Nephron progenitor cell (in vitro differentiated cells): Measurements from ENCODE around the gene HCRTR1.

Experiments
- DNase-seq: peaks from one replicate; pipeline ENCODE4 v3.0.0; 2021
- H3K27ac Mint-ChIP-seq: 2 replicates; pipeline ENCODE4 v1.8.0; 2021; ENCODE audit warnings: mild to moderate bottlenecking, moderate library complexity, mixed read lengths
- H3K27me3 Mint-ChIP-seq: 2 replicates; pipeline ENCODE4 v1.8.0; 2021; ENCODE audit warnings: mild to moderate bottlenecking, low read depth, mixed read lengths; ENCODE audit not compliant: poor library complexity
- H3K36me3 Mint-ChIP-seq: 2 replicates; pipeline ENCODE4 v1.8.0; 2021; ENCODE audit warnings: low read depth, mixed read lengths
- H3K4me1 Mint-ChIP-seq: 2 replicates; pipeline ENCODE4 v1.8.0; 2021; ENCODE audit warnings: mixed read lengths
- H3K4me3 Mint-ChIP-seq: 2 replicates; pipeline ENCODE4 v1.8.0; 2021; ENCODE audit warnings: mild to moderate bottlenecking, moderate library complexity, mixed read lengths
- H3K9me3 Mint-ChIP-seq: 2 replicates; pipeline ENCODE4 v1.8.0; 2021; ENCODE audit warnings: mild to moderate bottlenecking, moderate library complexity, mixed read lengths
- CTCF ChIP-seq: fragments of 200-600 bp; sonication (generic); IDR thresholded peaks from 2 replicates; pipeline ENCODE4 v1.5.0; 2021; ENCODE audit warnings: antibody characterized with exemption

Gene HCRTR1

GRCh38 chr1:31605908-31606427 is 11.5 kb upstream of the HCRTR1 start:
- Mint-ChIP-seq H3K4me3 (no peak overlapping the region), H3K27me3 (peaks cover 52% of the 10 kb centered on the region), H3K9me3 (no peaks in the 10 kb centered on the region), H3K4me1 (no peaks in the 10 kb centered on the region), H3K36me3 (no peaks in the 10 kb centered on the region), H3K27ac (no peak overlapping the region)
- DNase-seq = no peak
- TF ChIP-seq CTCF = no peak

- H3K4me1 Mint-ChIP-seq = no peaks in the 10 kb centered on the region
- no peak overlapping the region for H3K4me3 Mint-ChIP-seq
- no peak for TF ChIP-seq CTCF
- H3K27ac Mint-ChIP-seq = no peak overlapping the region
- no peaks in the 10 kb centered on the region for H3K36me3 Mint-ChIP-seq
- DNase-seq = no peak
- peaks cover 47% of the 10 kb centered on the region for H3K27me3 Mint-ChIP-seq
- no peaks in the 10 kb centered on the region for H3K9me3 Mint-ChIP-seq
Measured at GRCh38 chr1:31607360-31607759, 10.1 kb upstream of the HCRTR1 start.

- DNase-seq = no peak
- Mint-ChIP-seq H3K27me3 (peaks cover 49% of the 10 kb centered on the region), H3K36me3 (no peaks in the 10 kb centered on the region), H3K27ac (no peak overlapping the region), H3K4me3 (no peak overlapping the region), H3K9me3 (no peaks in the 10 kb centered on the region), H3K4me1 (peaks cover 6% of the 10 kb centered on the region)
- TF ChIP-seq CTCF = no peak
Measured at GRCh38 chr1:31609514-31610118, 7.9 kb upstream of the HCRTR1 start.

GRCh38 chr1:31614414-31615005 is 3.0 kb upstream of the HCRTR1 start:
- TF ChIP-seq CTCF = no peak
- no peaks in the 10 kb centered on the region for H3K9me3 Mint-ChIP-seq
- no peak overlapping the region for H3K27ac Mint-ChIP-seq
- no peaks in the 10 kb centered on the region for H3K36me3 Mint-ChIP-seq
- DNase-seq = no peak
- no peak overlapping the region for H3K4me3 Mint-ChIP-seq
- peaks cover 21% of the 10 kb centered on the region for H3K4me1 Mint-ChIP-seq
- peaks cover 62% of the 10 kb centered on the region for H3K27me3 Mint-ChIP-seq

- no peak for TF ChIP-seq CTCF
- Mint-ChIP-seq H3K36me3 (no peaks in the 10 kb centered on the region), H3K9me3 (no peaks in the 10 kb centered on the region), H3K4me3 (no peak overlapping the region), H3K4me1 (peaks cover 21% of the 10 kb centered on the region), H3K27me3 (peaks cover 62% of the 10 kb centered on the region), H3K27ac (no peak overlapping the region)
- DNase-seq = no peak
Measured at GRCh38 chr1:31615414-31615813, 2.1 kb upstream of the HCRTR1 start.

GRCh38 chr1:31615939-31616338 is 1.6 kb upstream of the HCRTR1 start:
- TF ChIP-seq CTCF = no peak
- Mint-ChIP-seq H3K9me3 (no peaks in the 10 kb centered on the region), H3K36me3 (no peaks in the 10 kb centered on the region), H3K4me3 (no peak overlapping the region), H3K27me3 (peaks cover 58% of the 10 kb centered on the region), H3K27ac (no peak overlapping the region), H3K4me1 (peaks cover 21% of the 10 kb centered on the region)
- no peak for DNase-seq
